ENCODE results near the gene LCN15. TPM values are rescaled to one million over a fixed set of nuclear protein-coding genes. Genes with fewer than 3 reads are reported as not detected.
"Not testable (repeated sequence)": the region's sequence is repeated elsewhere in the genome, so short reads cannot be mapped to it uniquely, and the experiment has no call there.

The LCN15 gene
- total and polyA plus RNA-seq, 2 experiments from 2014 or later = 0.77 TPM; not detected in 1

DNA sequence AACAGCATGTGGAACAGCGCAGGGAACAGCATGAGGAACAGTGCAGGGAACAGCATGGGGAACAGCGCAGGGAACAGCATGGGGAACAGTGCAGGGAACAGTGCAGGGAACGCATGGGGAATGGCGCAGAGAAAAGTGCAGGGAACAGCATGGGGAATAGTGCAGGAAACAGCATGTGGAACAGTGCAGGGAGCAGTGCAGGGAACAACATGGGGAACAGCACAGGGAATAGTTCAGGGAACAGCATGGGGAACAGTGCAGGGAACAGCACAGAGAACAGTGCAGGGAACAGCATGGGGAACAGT is 8.2 kb downstream of the LCN15 start:
- no peak overlapping the region for H3K27ac ChIP-seq
- H3K36me3 ChIP-seq = no peaks in the 10 kb centered on the region
- DNase-seq (ENCODE audit: low read depth in 1 of 2, low spot score in 1 of 2) = no peak
- H3K9me3 ChIP-seq (ENCODE audit: low read depth) = no peaks in the 10 kb centered on the region
- H3K4me1 ChIP-seq (ENCODE audit: low read depth) = no peaks in the 10 kb centered on the region
- no peaks in the 10 kb centered on the region for H3K27me3 ChIP-seq
- H3K4me3 ChIP-seq = no peak overlapping the region
- TF ChIP-seq, protein P1, sequence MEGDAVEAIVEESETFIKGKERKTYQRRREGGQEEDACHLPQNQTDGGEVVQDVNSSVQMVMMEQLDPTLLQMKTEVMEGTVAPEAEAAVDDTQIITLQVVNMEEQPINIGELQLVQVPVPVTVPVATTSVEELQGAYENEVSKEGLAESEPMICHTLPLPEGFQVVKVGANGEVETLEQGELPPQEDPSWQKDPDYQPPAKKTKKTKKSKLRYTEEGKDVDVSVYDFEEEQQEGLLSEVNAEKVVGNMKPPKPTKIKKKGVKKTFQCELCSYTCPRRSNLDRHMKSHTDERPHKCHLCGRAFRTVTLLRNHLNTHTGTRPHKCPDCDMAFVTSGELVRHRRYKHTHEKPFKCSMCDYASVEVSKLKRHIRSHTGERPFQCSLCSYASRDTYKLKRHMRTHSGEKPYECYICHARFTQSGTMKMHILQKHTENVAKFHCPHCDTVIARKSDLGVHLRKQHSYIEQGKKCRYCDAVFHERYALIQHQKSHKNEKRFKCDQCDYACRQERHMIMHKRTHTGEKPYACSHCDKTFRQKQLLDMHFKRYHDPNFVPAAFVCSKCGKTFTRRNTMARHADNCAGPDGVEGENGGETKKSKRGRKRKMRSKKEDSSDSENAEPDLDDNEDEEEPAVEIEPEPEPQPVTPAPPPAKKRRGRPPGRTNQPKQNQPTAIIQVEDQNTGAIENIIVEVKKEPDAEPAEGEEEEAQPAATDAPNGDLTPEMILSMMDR (IDR thresholded peaks at IDR 0.05; ENCODE audit: low read depth, low read length) = no peak

DNA sequence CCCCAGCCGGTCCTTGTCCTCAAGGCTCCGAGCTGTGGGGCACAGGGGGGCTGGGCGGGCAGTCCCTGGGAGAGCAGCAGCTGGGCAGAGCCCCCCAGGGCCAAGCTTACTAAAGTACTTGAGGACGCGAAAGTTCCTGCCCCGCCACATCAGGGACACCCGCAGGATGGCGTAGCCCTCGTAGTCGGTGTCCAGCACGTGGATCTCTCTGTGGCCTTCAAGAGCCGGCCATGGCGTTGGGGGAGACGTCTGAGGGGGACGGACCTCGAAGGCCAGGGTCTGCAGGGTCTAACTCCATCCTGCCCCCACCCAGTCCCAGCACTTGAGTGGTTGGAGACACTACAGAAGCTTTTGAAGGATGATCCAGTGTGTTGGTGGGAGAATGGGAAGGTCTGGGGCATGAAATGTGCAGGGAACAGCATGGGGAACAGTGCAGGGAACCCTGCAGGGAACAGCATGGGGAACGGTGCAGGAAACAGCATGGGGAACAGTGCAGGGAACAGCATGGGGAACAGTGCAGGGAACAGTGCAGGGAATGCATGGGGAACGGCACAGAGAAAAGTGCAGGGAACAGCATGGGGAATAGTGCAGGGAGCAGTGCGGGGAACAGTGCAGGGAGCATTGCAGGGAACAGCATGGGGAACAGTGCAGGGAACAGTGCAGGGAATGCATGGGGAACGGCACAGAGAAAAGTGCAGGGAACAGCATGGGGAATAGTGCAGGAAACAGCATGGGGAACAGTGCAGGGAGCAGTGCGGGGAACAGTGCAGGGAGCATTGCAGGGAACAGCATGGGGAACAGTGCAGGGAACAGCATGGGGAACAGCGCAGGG is 8.8 kb downstream of the LCN15 start:
- not testable (repeated sequence) for H3K4me3 ChIP-seq; DNase-seq (ENCODE audit: low read depth in 1 of 2, low spot score in 1 of 2); H3K36me3 ChIP-seq; H3K9me3 ChIP-seq (ENCODE audit: low read depth); H3K4me1 ChIP-seq (ENCODE audit: low read depth); H3K27me3 ChIP-seq
- peak overlapping the region; percentile 23 for H3K27ac ChIP-seq

DNA sequence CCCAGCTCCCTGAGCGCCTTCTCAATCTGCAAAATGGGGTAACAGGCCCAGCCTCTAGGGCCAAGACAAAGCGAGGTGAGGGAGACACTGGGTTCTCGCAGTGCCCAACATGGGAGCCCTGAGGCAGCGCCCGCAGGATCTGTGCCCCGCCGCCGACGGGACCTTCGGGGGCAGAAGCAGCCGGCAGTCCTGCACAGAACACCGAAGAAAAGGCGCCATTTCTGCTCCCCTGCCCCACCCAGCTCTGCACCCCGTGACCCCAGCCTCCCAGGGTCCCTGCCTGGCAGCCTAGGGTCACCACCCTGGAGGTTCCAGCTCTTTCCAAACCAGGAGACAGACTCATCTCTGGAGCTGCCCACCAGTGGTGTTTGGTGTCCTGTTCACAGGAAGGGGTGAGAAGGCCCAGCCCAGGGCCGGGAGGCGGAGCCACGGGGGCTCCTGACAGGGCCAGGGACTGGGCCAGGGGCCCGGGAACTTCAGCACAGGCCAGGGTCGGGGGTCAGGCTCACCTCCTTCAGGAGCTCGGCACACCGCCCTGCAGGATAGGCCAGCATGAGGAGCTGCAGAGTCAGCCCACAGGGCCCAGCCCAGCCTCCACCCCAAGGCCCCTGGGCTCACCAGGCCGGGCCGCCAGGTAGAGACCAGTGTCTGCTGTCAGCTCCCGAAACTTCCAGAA is 9.6 kb downstream of the LCN15 start:
- TF ChIP-seq, protein P1 (IDR thresholded peaks at IDR 0.05; ENCODE audit: low read depth, low read length) = no peak
- H3K27ac ChIP-seq = peak overlapping the region; percentile 23
- H3K27me3 ChIP-seq = no peaks in the 10 kb centered on the region
- no peaks in the 10 kb centered on the region for H3K36me3 ChIP-seq
- H3K4me3 ChIP-seq = no peak overlapping the region
- no peaks in the 10 kb centered on the region for H3K4me1 ChIP-seq (ENCODE audit: low read depth)
- no peaks in the 10 kb centered on the region for H3K9me3 ChIP-seq (ENCODE audit: low read depth)
- no peak for DNase-seq (ENCODE audit: low read depth in 1 of 2, low spot score in 1 of 2)

DNA sequence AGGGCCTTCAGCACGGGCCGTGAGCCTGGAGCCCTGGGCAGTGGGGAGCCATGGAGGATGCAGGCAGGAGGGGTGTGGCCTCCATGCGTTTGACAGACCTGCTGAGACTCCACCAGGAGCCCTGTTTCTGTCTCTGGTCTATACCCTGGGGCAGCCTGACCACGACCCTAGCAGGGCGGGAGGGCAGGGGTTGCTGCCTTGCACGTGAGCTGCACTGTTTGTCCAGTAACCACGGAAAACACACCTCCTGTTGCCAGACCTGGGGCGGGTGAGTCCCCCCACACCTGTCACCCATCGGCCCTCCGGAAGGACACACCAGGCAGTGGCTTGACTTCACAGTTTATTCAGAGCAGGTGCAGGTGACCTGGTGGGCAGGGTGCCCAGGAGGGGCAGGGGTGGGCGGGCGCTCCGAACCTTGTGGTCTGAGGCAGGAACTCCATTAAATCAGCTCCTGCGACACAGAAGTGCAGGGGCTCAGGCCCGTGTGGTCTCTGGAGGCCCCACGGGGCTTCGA is 10.2 kb downstream of the LCN15 start:
- Histone ChIP-seq H3K4me3 (no peak overlapping the region), H3K27me3 (no peaks in the 10 kb centered on the region), H3K27ac (no peak overlapping the region), H3K9me3 (ENCODE audit: low read depth) (no peaks in the 10 kb centered on the region), H3K4me1 (ENCODE audit: low read depth) (no peaks in the 10 kb centered on the region), H3K36me3 (no peaks in the 10 kb centered on the region)
- no peak for DNase-seq (ENCODE audit: low read depth in 1 of 2, low spot score in 1 of 2)
- TF ChIP-seq, protein P1 (IDR thresholded peaks at IDR 0.05; ENCODE audit: low read depth, low read length) = no peak

DNA sequence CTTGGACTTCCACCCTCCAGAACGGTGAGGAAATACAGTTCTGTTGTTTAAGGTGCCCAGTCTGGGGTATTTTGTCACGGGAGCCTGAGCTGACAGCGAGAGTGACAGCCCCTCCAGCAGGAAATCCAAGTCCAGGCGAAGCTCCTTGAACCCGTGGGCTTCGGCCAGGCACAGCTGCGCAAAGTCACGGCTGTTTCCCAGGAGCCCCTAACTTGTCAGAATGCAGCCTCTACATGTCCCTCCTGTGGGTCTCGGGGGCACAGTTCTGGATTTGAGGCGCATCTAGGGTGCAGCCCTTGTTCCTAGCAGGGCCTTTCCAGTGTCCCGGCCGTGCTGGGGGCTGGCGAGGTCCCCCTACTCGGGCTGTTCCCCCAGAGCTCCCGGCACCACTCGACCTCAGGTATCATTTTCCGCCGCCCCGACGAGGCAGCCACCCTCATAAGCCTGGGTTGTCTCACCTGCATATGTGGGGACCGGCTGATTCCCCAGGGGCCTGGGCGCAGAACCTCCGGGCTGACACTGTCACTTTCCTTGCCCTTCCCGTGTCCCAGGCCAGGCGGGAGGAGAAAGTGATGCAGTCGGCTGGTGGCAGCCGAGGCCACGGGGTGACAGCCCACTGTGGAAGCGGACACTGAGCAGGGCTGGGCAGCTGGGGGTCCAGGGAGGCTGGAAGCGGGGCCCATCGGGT is 10.8 kb downstream of the LCN15 start:
- Histone ChIP-seq H3K27ac (no peak overlapping the region), H3K36me3 (no peaks in the 10 kb centered on the region), H3K4me1 (ENCODE audit: low read depth) (no peaks in the 10 kb centered on the region), H3K9me3 (ENCODE audit: low read depth) (no peaks in the 10 kb centered on the region), H3K4me3 (no peak overlapping the region), H3K27me3 (no peaks in the 10 kb centered on the region)
- DNase-seq (ENCODE audit: low read depth in 1 of 2, low spot score in 1 of 2) = no peak
- TF ChIP-seq, protein P1 (IDR thresholded peaks at IDR 0.05; ENCODE audit: low read depth, low read length) = no peak

Measured in cardiac muscle cell (in vitro differentiated cells and primary cell).